ENCODE measurements around the gene COL7A1. TPM values are rescaled to one million over a fixed set of nuclear protein-coding genes. Genes with fewer than 3 reads are reported as not detected.

The COL7A1 gene
- 4.4 and 6.6 TPM in 2 replicates for total RNA-seq

GRCh38 chr3:48595075-48595525 is at the start of gene COL7A1:
Gene COL7A1 (minus strand): TSS chr3:48595329. CDS start chr3:48595159, 170 bp downstream.

GRCh38 chr3:48635222-48636021 is 40.3 kb upstream of the COL7A1 start, which contains the start of gene SLC26A6:
Gene SLC26A6 (minus strand): TSS chr3:48635461. CDS start chr3:48635393, 68 bp downstream.

GRCh38 chr3:48621461-48621869 is 26.3 kb upstream of the COL7A1 start, which contains the start of gene TMEM89:
Gene TMEM89 (minus strand): TSS chr3:48621769. CDS start chr3:48621756, 13 bp downstream.

GRCh38 chr3:48609088-48610005 is 14.2 kb upstream of the COL7A1 start, which contains the start of gene UQCRC1:
Gene UQCRC1 (minus strand): TSS chr3:48609646. CDS start chr3:48609620, 26 bp downstream.

GRCh38 chr3:48563382-48563918 is 31.7 kb downstream of the COL7A1 start, which contains the start of gene UCN2:
Gene UCN2 (minus strand): TSS chr3:48563781. CDS start chr3:48563124, 657 bp downstream.

GRCh38 chr3:48556796-48557626 is 38.1 kb downstream of the COL7A1 start, which contains the start of gene PFKFB4:
Gene PFKFB4 (minus strand): TSS chr3:48556803. CDS start chr3:48556777, 26 bp downstream.

Other genes starting within 250 kb of the COL7A1 start
- gene FBXW12, start 223.1 kb downstream of the COL7A1 start, total RNA-seq = not detected in 2 replicates
- gene PLXNB1, start 165.2 kb downstream of the COL7A1 start, total RNA-seq = 17.5 and 18.2 TPM in 2 replicates
- 14.2 and 24.5 TPM in 2 replicates for gene CCDC51, start 155.2 kb downstream of the COL7A1 start, total RNA-seq
- 410 and 450 TPM in 2 replicates for gene TMA7, start 155.1 kb downstream of the COL7A1 start, total RNA-seq
- 4.3 and 17.0 TPM in 2 replicates for gene ATRIP, start 148.6 kb downstream of the COL7A1 start, total RNA-seq
- 235 and 272 TPM in 2 replicates for gene SHISA5, start 91.2 kb downstream of the COL7A1 start, total RNA-seq
- 13.8 and 14.4 TPM in 2 replicates for gene PFKFB4, start 38.5 kb downstream of the COL7A1 start, total RNA-seq
- gene UCN2, start 31.5 kb downstream of the COL7A1 start, total RNA-seq = not detected in 2 replicates
- gene UQCRC1, start 14.3 kb upstream of the COL7A1 start, total RNA-seq = 425 and 465 TPM in 2 replicates
- gene TMEM89, start 26.4 kb upstream of the COL7A1 start, total RNA-seq = not detected in 2 replicates
- gene SLC26A6, start 40.1 kb upstream of the COL7A1 start, total RNA-seq = 19.3 and 26.2 TPM in 2 replicates
- gene CELSR3, start 67.6 kb upstream of the COL7A1 start, total RNA-seq = 0.86 and 1.4 TPM in 2 replicates
- gene NCKIPSD, start 90.6 kb upstream of the COL7A1 start, total RNA-seq = 27.1 and 31.4 TPM in 2 replicates
- gene IP6K2, start 121.9 kb upstream of the COL7A1 start, total RNA-seq = 50.9 and 57.1 TPM in 2 replicates